K562 (cell line): ENCODE data around the gene ACADL. TPM values are rescaled to one million over a fixed set of nuclear protein-coding genes. Genes with fewer than 3 reads are reported as not detected.

ENCODE experiments used
- ATAC-seq: fragments of 200-7000 bp; cut with Tn5 transposase; 3 replicates; pipeline ENCODE4 v1.9.1; 2020; ENCODE audit warnings: moderate library complexity
- BruUV-seq: library from RNA; stranded (reverse); fragments of 400-500 nt; replicated peaks from 2 replicates; lab custom pipeline; 2021; lab: Mats Ljungman, UMichigan
- CTCF ChIA-PET: fragments of 300-600 bp; formaldehyde crosslinking; extraction: SDS; loops from one replicate; lab custom pipeline; 2021; ENCODE audit warnings: low intra/inter-chr PET ratio; lab: Yijun Ruan, JAX
- POLR2A ChIA-PET: fragments of 300-600, 350-650 bp; sonication (Branson Sonifier 250); formaldehyde crosslinking; extraction: SDS; loops from one replicate; lab custom pipeline; 2021; ENCODE audit warnings: antibody characterized with exemption, inconsistent platforms; lab: Yijun Ruan, JAX
- DNase-seq, 4 experiments: peaks; one replicate each; pipeline versions ENCODE4 v3.0.0 to v3.0.0-alpha.2; 2011 to 2018; ENCODE audit warnings: low spot score in 3 of 4, mixed read lengths in 3 of 4; ENCODE audit errors: extremely low read depth in 1 of 4
- FAIRE-seq: peaks from 2 replicates; lab custom pipeline; 2011; peaks lifted over from hg19 to GRCh38; lab: Jason Lieb, UNC
- H2AFZ ChIP-seq: 2 replicates; pipeline ENCODE4 v1.6.0; 2011; ENCODE audit warnings: low read depth, low read length, control low read depth, inconsistent platforms
- H3K27ac ChIP-seq: fragments of 200-600 bp; 3 replicates; pipeline ENCODE4 v1.8.0; 2011; ENCODE audit warnings: low read depth, mild to moderate bottlenecking, control low read depth, inconsistent platforms, low read length, moderate library complexity, mixed read lengths; ENCODE audit errors: extremely low read depth
- H3K27me3 ChIP-seq, 2 experiments: fragments of 300-600 bp in 1 of 2; 2 replicates in 1 of 2; 3 replicates in 1 of 2; pipeline versions ENCODE4 v1.6.0 to v1.8.0; 2011; ENCODE audit warnings: inconsistent platforms in 2 of 2, low read length in 2 of 2, mild to moderate bottlenecking in 1 of 2, mixed read lengths in 1 of 2, moderate library complexity in 1 of 2; ENCODE audit not compliant: control insufficient read depth in 2 of 2, insufficient read depth in 2 of 2
- H3K36me3 ChIP-seq: fragments of 300-600 bp; 3 replicates; pipeline ENCODE4 v1.8.0; 2011; ENCODE audit warnings: mild to moderate bottlenecking, low read length, inconsistent platforms; ENCODE audit not compliant: control insufficient read depth, insufficient read depth
- H3K4me1 ChIP-seq, 2 experiments: fragments of 200-600 bp in 1 of 2; replicated peaks in 1 of 2; 2 replicates in 1 of 2; 3 replicates in 1 of 2; pipeline versions ENCODE4 v1.5.1 to v1.8.0; 2011; ENCODE audit warnings: inconsistent platforms in 2 of 2, low read length in 2 of 2, mild to moderate bottlenecking in 1 of 2, mixed read lengths in 1 of 2, moderate library complexity in 1 of 2; ENCODE audit not compliant: control insufficient read depth in 2 of 2, insufficient read depth in 2 of 2
- H3K4me2 ChIP-seq: 2 replicates; pipeline ENCODE4 v1.6.1; 2011; ENCODE audit warnings: low read length, control low read depth, inconsistent platforms, mixed read lengths; ENCODE audit not compliant: insufficient read depth
- H3K4me3 ChIP-seq: fragments of 200-600 bp; sonication (generic), shearing (Covaris generic); 2 replicates; pipeline ENCODE4 v1.5.1; 2016; ENCODE audit warnings: control low read depth, inconsistent platforms
- H3K79me2 ChIP-seq: fragments of 200-600 bp; 3 replicates; pipeline ENCODE4 v1.8.0; 2011; ENCODE audit warnings: low read length, inconsistent platforms; ENCODE audit not compliant: control insufficient read depth, insufficient read depth
- H3K9ac ChIP-seq, 2 experiments: 2 replicates each; pipeline versions ENCODE4 v1.6.0 to v1.6.1; 2011; ENCODE audit warnings: low read depth in 2 of 2, low read length in 2 of 2, control low read depth in 1 of 2, inconsistent platforms in 1 of 2, mild to moderate bottlenecking in 1 of 2, mixed read lengths in 1 of 2; ENCODE audit not compliant: insufficient read depth in 1 of 2
- H3K9me1 ChIP-seq: one replicate; pipeline ENCODE4 v1.6.0; 2011; ENCODE audit warnings: inconsistent platforms, mild to moderate bottlenecking, low read length, moderate library complexity; ENCODE audit not compliant: control insufficient read depth, insufficient read depth
- H3K9me3 ChIP-seq: replicated peaks from 2 replicates; pipeline ENCODE4 v1.5.1; 2011; ENCODE audit warnings: low read depth, low read length, inconsistent platforms; ENCODE audit not compliant: control insufficient read depth, insufficient read depth
- H4K20me1 ChIP-seq: replicated peaks from 2 replicates; pipeline ENCODE4 v1.6.1; 2011; ENCODE audit warnings: low read length, inconsistent platforms, mixed read lengths; ENCODE audit not compliant: control insufficient read depth, insufficient read depth
- BMI1 ChIP-seq: fragments of 150-350 bp; IDR thresholded peaks from 2 replicates; pipeline ENCODE4 v1.6.1; 2014; ENCODE audit warnings: low read length
- GATAD2A ChIP-seq: fragments of 450-650 bp; IDR thresholded peaks from 2 replicates; pipeline ENCODE4 v1.6.1; 2017
- SIN3B ChIP-seq: fragments of 450-650 bp; IDR thresholded peaks from 2 replicates; pipeline ENCODE4 v1.6.1; 2017; ENCODE audit warnings: low read depth, mild to moderate bottlenecking, moderate library complexity
- TAF7 ChIP-seq: fragments of 450-650 bp; IDR thresholded peaks from 2 replicates; pipeline ENCODE4 v1.6.1; 2016; ENCODE audit warnings: missing genetic modification characterization, missing compliant biosample characterization
- WGBS: fragments of 100-300 bp; shearing (Covaris generic); methylation state at CpG from one replicate; pipeline ENCODE4 v1.1.6; 2016; ENCODE audit warnings: low coverage, mixed read lengths; ENCODE audit not compliant: insufficient coverage; ENCODE audit errors: missing lambda C conversion rate; 5-methylcytosine and 5-hydroxymethylcytosine counted together
- in situ Hi-C: fragments of 300-500 bp; cut with MboI; formaldehyde crosslinking; loops from 4 replicates; pipeline ENCODE4 v1.15.0; 2018; ENCODE audit warnings: inconsistent platforms, mixed read lengths
- intact Hi-C: fragments of 100-400 bp; cut with micrococcal nuclease; formaldehyde crosslinking; loops from 2 replicates; pipeline ENCODE4 v1.14.2; 2022
- polyA plus RNA-seq, 8 experiments: library from polyadenylated mRNA; depleted of rRNA in 4 of 8; stranded (reverse) in 5 of 8; unstranded in 3 of 8; fragments of >200 nt; fragmentation: Nextera tagmentation in 2 of 8; fragmentation: Illumina TruSeq in 1 of 8; extraction: Ambion mirVana in 2 of 8; extraction: Trizol in 1 of 8; gene quantifications; 2 replicates each; pipeline versions ENCODE4 v1.2.1 to v1.2.3, GENCODE V29; 2011 to 2014; ENCODE audit warnings: inconsistent platforms in 1 of 8, missing spikeins in 1 of 8
- total RNA-seq, 7 experiments: library from RNA; depleted of rRNA in 6 of 7; stranded (reverse); fragments of >200 nt in 6 of 7; fragmentation: Illumina TruSeq in 2 of 7; extraction: Trizol in 2 of 7; gene quantifications; 2 replicates each; pipeline versions ENCODE4 v1.2.1 to v1.2.3, GENCODE V29; 2011 to 2021; ENCODE audit warnings: low replicate concordance in 1 of 7
- TF ChIP-seq, protein P1 (sequence below): fragments of 250-450 bp; sonication (Bioruptor Pico); IDR thresholded peaks from 2 replicates; pipeline ENCODE4 v1.5.1; 2021; ENCODE audit warnings: mild to moderate bottlenecking
- TF ChIP-seq, protein P2 (sequence below): sonication (generic); formaldehyde crosslinking; IDR thresholded peaks from 2 replicates; pipeline ENCODE4 v1.8.0; 2022; ENCODE audit warnings: mild to moderate bottlenecking, missing genetic modification reagents

Gene ACADL
- total and polyA plus RNA-seq, 9 of the 15 experiments (the other 6 are each of a cell fraction or from before 2014, with no cell fraction given), result 0.07 TPM; not detected in 8

DNA sequence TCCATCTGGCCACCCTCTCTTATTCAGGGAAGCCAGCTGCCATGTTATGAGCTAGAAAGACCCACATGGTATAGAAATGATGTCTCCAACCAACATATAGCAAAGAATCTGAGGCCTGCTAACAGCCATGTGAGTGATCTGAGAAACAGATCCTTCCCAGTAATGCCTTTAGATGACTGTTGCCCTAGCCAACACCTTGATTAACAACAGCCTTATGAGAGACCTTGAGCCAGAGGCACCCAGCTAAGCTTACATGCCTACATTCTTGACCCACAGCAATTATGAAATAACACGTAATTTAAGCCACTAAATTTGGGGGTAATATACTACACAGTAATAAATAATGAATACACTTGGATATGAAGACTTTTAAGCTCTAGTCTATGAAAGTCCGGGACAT is 67.0 kb downstream of the ACADL start:
- no peaks in the 10 kb centered on the region for H3K27me3 ChIP-seq
- no peak overlapping the region for H3K9ac ChIP-seq
- ChIA-PET POLR2A (no interaction called here), CTCF (no interaction called here)
- no peak overlapping the region for H3K4me3 ChIP-seq
- no peak overlapping the region for H3K27ac ChIP-seq
- no peaks in the 10 kb centered on the region for H3K9me3 ChIP-seq
- no TSS peak for BruUV-seq
- H3K4me2 ChIP-seq, result no peak overlapping the region
- H3K9me1 ChIP-seq, result no peaks in the 10 kb centered on the region
- FAIRE-seq (no peak), ATAC-seq (no peak), DNase-seq (no peak)
- H3K4me1 ChIP-seq, result no peaks in the 10 kb centered on the region
- H3K36me3 ChIP-seq, result no peaks in the 10 kb centered on the region
- intact Hi-C loops (no loop called here), in situ Hi-C loops (no loop called here)
- TF ChIP-seq, protein P1, sequence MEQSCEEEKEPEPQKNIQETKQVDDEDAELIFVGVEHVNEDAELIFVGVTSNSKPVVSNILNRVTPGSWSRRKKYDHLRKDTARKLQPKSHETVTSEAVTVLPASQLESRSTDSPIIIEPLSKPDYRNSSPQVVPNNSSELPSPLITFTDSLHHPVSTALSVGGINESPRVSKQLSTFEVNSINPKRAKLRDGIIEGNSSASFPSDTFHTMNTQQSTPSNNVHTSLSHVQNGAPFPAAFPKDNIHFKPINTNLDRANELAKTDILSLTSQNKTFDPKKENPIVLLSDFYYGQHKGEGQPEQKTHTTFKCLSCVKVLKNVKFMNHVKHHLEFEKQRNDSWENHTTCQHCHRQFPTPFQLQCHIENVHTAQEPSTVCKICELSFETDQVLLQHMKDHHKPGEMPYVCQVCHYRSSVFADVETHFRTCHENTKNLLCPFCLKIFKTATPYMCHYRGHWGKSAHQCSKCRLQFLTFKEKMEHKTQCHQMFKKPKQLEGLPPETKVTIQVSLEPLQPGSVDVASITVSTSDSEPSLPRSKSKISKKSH, result no peak
- TF ChIP-seq BMI1 (no peak), TAF7 (tag) (no peak), GATAD2A (no peak), SIN3B (no peak)
- TF ChIP-seq, protein P2, sequence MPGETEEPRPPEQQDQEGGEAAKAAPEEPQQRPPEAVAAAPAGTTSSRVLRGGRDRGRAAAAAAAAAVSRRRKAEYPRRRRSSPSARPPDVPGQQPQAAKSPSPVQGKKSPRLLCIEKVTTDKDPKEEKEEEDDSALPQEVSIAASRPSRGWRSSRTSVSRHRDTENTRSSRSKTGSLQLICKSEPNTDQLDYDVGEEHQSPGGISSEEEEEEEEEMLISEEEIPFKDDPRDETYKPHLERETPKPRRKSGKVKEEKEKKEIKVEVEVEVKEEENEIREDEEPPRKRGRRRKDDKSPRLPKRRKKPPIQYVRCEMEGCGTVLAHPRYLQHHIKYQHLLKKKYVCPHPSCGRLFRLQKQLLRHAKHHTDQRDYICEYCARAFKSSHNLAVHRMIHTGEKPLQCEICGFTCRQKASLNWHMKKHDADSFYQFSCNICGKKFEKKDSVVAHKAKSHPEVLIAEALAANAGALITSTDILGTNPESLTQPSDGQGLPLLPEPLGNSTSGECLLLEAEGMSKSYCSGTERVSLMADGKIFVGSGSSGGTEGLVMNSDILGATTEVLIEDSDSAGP (CRISPR knock-in tag), result no peak
- H2AFZ ChIP-seq, result no peak overlapping the region
- 52% methylated on average over 2 of the region's 2 CpGs for WGBS
- H3K79me2 ChIP-seq, result no peaks in the 10 kb centered on the region
- no peaks in the 10 kb centered on the region for H4K20me1 ChIP-seq
